Fibroblast of mammary gland (primary cell): ENCODE measurements around the gene KRTAP9-6.
"Not testable (repeated sequence)": the region's sequence is repeated elsewhere in the genome, so short reads cannot be mapped to it uniquely, and the experiment has no call there.

ENCODE experiments used
- DNase-seq: peaks from one replicate; pipeline ENCODE4 v3.0.0-alpha.2; 2010; ENCODE audit warnings: low read depth
- H3K4me3 ChIP-seq: 2 replicates; pipeline ENCODE4 v1.5.1; 2011; ENCODE audit warnings: low read depth, mild to moderate bottlenecking, low read length, moderate library complexity; ENCODE audit not compliant: control insufficient read depth
- TF ChIP-seq, protein P1 (sequence below): conservative IDR thresholded peaks from 2 replicates; pipeline ENCODE4 v1.5.1; 2011; ENCODE audit warnings: low read depth, low read length, inconsistent platforms; ENCODE audit not compliant: control insufficient read depth, insufficient read depth

KRTAP9-6 gene

DNA sequence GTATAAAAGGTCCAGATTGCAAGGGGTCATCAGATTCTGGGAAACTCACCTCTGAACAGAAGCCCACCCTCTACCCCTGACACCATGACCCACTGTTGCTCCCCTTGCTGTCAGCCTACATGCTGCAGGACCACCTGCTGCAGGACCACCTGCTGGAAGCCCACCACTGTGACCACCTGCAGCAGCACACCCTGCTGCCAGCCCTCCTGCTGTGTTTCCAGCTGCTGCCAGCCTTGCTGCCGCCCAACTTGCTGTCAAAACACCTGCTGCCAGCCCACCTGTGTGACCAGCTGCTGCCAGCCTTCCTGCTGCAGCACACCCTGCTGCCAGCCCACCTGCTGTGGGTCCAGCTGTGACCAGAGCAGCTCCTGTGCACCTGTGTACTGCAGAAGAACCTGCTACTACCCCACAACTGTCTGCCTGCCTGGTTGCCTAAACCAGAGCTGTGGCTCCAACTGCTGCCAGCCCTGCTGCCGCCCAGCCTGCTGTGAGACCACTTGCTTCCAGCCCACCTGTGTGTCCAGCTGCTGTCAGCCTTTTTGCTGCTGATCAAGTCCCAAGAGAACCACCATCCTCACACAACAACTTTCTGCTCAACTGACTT, 15.4 kb upstream of the KRTAP9-6 start, which contains the start of gene KRTAP9-4:
Gene KRTAP9-4, plus strand, starts transcription at position 51 of the 604 bp plus-strand sequence. Its CDS starts 34 bp downstream, at position 85.
- not testable (repeated sequence) for H3K4me3 ChIP-seq, DNase-seq

DNA sequence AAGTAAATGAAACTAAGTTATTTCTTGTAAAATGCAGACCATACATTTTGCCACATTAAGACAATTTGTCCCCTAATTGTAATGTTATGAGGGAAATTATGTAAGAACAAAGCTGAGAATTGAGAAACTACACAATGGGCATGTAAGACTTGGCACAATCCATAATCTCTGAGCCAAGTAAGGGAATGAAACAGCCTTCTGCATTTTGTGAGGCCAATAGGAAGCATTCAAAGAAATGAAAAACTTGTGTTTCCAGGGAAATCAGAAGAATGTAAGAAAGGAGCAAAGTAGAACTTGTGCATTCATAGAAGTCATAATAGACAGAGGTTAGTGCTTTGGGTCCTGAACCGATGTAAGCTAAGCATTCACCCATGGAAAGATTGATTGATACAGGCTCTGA, 13.9 kb upstream of the KRTAP9-6 start:
- DNase-seq: no peak
- TF ChIP-seq, protein P1, sequence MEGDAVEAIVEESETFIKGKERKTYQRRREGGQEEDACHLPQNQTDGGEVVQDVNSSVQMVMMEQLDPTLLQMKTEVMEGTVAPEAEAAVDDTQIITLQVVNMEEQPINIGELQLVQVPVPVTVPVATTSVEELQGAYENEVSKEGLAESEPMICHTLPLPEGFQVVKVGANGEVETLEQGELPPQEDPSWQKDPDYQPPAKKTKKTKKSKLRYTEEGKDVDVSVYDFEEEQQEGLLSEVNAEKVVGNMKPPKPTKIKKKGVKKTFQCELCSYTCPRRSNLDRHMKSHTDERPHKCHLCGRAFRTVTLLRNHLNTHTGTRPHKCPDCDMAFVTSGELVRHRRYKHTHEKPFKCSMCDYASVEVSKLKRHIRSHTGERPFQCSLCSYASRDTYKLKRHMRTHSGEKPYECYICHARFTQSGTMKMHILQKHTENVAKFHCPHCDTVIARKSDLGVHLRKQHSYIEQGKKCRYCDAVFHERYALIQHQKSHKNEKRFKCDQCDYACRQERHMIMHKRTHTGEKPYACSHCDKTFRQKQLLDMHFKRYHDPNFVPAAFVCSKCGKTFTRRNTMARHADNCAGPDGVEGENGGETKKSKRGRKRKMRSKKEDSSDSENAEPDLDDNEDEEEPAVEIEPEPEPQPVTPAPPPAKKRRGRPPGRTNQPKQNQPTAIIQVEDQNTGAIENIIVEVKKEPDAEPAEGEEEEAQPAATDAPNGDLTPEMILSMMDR: no peak
- H3K4me3 ChIP-seq: no peak overlapping the region

DNA sequence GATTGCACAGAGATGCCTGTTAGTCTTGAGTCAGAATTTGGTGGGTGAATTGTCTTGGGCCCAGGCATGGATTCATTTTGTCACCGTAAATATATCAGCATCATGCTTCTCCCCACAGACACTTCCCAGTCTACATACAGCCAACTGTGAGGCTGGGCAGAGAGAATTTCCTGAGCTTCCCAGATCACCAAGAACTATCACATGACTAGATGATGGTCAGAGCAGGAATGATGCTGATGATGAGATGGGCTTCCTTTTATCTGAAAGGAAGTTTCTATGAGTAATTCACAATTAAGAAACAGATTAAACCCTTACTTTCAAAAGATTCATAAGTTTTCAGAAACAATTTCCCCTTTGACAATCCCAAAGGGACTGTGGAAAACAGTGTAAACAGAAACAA, 10.3 kb upstream of the KRTAP9-6 start:
- TF ChIP-seq, protein P1: no peak
- no peak overlapping the region for H3K4me3 ChIP-seq
- peak; percentile 24 for DNase-seq

DNA sequence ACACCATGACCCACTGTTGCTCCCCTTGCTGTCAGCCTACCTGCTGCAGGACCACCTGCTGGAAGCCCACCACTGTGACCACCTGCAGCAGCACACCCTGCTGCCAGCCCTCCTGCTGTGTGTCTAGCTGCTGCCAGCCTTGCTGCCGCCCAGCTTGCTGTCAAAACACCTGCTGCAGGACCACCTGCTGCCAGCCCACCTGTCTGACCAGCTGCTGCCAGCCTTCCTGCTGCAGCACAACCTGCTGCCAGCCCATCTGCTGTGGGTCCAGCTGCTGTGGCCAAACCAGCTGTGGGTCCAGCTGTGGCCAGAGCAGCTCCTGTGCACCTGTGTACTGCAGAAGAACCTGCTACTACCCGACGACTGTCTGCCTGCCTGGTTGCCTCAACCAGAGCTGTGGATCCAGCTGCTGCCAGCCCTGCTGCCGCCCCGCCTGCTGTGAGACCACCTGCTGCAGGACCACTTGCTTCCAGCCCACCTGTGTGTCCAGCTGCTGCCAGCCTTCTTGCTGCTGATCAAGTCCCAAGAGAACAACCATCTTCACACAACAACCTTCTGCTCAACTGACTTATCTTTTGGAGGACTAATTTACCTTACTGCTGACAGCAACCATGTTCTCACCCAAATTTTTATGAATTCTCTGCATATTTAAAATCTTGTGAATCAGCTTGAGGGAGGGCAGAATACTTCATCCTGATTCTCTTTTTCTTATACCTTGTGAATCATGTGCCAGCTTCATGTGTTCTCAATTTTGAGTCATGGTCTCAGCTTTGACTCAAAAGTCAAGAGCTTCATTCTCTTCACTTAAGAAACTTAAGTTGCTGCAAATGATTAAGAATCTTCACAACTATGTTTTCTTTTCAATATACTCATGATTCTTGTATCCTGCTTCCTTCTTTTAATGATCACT, 9.5 kb upstream of the KRTAP9-6 start, which contains the start of gene KRTAP9-9:
Gene KRTAP9-9, plus strand, starts transcription at position 4 of the 910 bp plus-strand sequence.
- peak; percentile 36 for DNase-seq
- H3K4me3 ChIP-seq: not testable (repeated sequence)

DNA sequence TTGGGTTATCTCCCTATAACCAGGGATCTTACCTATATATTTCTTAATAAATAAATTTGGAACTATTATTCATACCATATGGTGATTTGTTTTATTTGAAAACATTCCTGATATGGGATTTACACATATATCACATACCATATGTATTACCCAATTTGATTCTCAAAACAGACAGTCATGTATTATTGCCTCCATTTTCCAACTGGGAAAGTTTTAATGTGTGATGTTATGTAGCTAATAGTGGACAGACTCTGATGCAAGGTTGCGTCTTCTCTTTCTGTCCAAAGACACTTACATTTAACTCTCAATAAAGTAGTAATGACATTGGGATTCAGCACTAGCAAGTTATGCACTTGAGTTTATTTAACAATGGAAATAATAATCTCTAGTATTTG, 8.9 kb upstream of the KRTAP9-6 start:
- H3K4me3 ChIP-seq: no peak overlapping the region
- peak; percentile 17 for DNase-seq
- TF ChIP-seq, protein P1: no peak

DNA sequence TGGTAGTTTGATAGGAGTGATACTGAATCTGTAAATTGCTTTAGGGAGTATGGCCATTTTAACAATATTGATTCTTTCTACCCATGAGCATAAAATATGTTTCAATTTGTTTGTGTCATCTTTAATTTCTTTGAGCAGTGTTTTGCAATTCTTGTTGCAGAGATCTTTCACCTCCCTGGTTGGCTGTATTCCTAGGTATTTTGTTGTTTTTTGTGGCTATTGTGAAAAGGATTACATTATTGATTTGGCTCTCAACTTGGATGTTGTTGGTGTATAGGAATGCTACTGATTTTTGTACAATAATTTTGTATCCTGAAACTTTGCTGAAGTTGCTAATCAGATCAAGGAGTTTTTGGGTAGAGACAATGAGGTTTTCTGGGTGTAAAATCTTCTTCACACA, 6.8 kb upstream of the KRTAP9-6 start:
- DNase-seq: peak; percentile 7
- TF ChIP-seq, protein P1: no peak
- H3K4me3 ChIP-seq: no peak overlapping the region

DNA sequence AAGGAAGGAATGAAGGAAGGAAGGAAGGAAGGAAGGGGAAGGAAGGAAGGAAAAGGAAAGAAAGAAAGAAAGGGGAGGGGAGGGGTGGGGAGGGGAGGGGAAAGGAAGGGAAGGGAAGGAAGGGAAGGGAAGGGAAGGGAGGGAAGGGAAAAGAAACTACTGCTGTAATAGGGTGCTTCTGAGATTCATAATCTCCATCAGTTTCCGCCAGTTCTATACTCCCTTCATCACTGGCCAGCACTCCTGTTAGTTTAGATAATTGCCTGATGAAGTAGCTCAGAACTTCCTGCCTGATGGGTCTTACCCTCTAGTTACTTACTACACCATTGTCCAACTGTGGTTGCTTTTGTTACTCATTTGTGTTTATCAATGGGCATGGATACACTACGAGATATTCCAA, 2.0 kb upstream of the KRTAP9-6 start:
- TF ChIP-seq, protein P1: no peak
- no peak for DNase-seq
- H3K4me3 ChIP-seq: no peak overlapping the region

DNA sequence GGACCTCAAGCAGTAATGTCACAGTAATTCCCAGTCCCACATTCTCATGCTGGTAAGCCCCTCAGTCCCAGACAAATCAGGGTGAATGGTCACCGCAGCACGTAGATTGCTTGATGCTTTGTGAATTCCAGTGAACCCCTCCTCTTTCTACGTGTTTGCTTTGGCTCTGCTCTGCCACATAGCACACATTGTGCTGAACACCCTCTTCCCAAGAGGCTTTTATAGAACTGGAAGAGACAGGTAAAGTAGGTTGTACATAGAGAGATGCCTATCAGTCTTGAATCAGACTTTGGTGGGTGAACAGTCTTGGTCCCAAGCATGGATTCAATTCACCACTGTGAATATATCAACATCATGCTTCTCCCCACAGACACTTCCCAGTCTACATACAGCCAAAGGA, 579 bp upstream of the KRTAP9-6 start:
- TF ChIP-seq, protein P1: no peak
- no peak overlapping the region for H3K4me3 ChIP-seq
- DNase-seq: no peak
